KG1 (cell line): Measurements from ENCODE around the gene GSTM2.

Experiments used
- DNase-seq: peaks from one replicate; lab custom pipeline; 2025; lab: John Stamatoyannopoulos, UW

GSTM2 gene

DNA sequence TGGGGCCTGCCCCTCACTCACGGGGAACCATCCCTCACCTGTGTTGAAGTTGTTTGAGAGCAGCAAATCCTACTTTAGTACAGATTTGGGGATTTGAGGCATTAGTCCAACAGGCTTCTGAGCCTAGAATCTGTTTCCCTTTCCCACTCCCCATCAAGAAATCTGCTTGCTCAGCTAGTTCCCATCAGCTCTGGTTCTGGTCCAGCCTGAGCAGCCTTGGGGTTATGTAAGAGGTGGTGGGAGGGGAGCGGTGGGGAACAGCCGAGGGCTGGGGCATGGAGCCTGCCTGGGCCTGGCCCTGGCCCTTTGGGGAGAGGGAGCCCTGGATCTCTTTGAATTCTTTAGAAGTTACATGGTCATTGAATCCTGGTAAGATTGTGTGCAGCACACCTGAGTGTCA lies 48.3 kb downstream of the GSTM2 start:
- DNase-seq, result no peak

DNA sequence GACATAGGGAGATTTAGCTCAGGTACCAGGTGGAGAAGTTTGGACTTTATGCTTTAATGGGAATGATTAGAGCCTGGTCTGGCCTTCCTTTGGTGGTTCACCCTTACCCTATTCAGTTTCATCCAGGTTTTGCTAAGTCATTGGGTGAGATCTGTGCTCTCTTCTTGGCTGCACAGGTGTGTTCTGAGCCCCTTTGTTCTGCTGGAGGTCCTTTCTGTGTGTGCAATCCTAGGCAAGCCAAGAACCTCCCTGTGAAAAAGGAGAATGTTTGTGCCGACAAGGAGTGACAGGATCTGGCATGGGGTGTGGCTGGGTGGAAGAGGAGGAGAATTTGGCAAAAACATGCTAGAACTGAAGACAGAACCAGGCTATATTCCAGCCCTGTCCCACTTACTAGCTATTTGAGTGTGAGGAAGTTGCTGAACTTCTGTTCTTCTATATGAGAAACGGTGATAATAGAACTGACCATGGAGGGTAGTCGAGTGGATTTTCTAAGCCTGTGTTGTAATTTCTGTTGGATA lies 48.8 kb downstream of the GSTM2 start:
- DNase-seq, result no peak

DNA sequence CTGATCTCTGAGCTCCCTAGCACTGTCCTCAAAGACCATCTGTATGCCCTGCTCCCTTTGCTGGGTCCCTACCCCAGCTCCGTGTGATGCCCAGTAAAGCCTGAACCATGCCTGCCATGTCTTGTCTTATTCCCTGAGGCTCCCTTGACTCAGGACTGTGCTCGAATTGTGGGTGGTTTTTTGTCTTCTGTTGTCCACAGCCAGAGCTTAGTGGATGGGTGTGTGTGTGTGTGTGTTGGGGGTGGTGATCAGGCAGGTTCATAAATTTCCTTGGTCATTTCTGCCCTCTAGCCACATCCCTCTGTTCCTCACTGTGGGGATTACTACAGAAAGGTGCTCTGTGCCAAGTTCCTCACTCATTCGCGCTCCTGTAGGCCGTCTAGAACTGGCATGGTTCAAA lies 49.9 kb downstream of the GSTM2 start:
- no peak for DNase-seq

DNA sequence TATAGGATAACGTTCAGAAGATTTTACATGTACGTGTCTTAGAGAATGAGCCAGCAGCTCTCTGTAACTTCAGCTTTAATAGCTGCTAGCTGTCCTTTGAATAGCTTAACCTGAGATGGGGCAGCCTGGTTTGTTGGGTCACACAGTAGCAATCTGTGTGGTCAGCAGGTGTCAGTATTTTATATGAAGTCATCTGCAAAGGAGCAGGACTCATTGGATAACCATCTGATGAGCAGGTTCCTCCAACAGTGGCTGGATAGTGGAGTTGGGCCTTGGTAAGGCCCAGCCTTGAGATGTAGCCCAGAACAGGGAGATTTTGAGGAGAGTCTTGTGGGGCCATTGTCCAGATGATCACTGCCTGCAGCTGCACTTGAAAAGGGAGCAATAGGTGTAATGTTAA lies 50.6 kb downstream of the GSTM2 start:
- no peak for DNase-seq

DNA sequence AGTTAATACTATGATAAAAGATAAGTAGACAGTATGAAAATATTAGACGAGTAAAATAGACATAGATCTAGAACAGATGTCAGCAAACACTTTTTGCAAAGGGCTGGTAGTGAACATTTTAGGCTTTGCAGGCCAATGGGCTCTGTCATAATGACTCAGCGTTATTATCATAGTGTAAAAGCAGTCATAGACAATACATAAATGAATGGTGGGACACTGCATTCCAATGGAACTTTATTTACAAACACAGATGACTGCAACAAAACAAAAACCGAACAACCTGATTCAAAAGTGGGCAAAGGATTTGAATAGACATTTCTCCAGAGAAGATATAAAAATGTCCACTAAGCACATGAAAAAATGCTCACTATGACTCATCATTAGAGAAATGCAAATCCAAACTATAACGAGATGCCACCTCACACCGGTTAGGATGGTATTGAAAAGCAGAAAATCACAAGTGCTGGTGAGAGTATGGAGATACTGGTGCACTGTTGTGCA lies 51.5 kb downstream of the GSTM2 start:
- DNase-seq, result no peak

DNA sequence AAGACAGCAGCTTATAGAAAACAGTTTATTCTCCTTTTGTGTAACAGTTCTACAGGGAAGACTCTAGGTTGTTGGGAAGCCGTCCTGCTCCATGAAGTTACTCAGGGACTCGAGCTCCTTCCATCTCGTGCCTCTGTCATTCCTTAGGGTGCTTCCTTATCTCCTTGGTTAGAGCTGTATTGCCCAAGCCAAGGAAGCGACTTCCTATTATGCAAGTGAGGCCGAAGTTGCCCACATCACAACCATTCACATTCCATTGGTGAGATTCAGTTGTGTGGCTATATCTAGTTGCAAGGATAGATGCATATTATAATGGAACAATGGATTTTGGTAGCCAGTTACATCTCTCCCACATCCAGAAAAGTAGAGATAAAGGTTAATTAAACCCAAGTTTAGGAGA lies 53.2 kb downstream of the GSTM2 start:
- no peak for DNase-seq

DNA sequence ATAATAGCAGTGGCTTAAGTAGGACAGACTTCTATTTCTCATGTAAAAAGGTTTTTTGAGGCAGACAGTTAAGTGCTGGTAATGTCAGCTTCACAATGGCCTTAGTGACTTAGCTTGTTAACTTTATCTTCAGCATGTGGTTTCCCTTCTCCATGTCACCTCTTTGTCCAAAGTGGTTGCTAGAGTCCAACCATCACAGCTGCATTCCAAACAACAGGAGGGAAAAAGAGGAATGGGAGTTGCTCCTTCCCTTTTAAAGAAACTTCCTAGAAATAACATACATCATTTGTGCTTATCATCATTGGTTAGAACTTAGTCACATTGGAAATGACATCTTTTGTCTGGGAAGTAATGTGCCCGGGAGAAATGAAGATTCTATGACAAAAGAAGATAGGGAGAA lies 54.1 kb downstream of the GSTM2 start:
- no peak for DNase-seq

DNA sequence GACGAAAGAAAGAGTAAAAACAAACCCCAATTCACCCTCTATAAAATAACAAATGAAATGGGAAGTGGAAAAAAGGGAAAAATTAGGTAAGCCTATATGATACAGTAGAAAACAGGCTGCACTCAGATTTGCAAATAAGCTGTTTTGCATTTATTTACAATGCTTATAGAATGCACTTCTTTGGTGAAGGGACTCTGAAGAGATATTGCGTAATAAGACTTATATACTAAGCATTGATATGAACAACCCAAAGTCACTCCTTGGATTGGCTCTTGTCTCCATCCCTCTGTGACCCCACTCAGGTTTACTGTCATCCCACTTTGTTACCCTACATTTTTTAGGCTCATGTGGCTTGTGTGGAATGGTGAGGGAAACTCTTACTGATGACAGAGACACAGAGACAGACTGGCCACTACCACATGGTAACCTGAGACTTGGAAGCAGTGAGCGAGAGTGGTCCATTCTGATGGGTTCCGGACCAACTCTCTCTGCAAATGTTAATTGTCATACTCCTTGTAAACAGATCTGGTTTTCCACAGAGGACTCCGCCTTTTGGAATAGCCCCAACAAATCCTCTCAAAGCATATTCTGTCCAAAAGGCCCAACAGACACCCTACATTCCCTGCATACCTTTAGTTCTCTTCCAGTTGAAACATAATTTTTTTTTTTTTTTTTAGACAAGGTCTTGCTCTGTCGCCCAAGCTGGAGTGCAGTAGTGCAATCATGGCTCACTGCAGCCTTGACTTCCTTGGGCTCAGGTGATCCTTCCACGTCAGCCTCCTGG lies 55.2 kb downstream of the GSTM2 start:
- no peak for DNase-seq
